ENCODE results near the gene FASN. TPM values are rescaled to one million over a fixed set of nuclear protein-coding genes. Genes with fewer than 3 reads are reported as not detected.
A peak's percentile ranks its signal among the peaks of the same experiment; 100 is the strongest.

The FASN gene
- total RNA-seq, 4 donors from 2014 or later, result 141 to 424 (median 233) TPM

DNA sequence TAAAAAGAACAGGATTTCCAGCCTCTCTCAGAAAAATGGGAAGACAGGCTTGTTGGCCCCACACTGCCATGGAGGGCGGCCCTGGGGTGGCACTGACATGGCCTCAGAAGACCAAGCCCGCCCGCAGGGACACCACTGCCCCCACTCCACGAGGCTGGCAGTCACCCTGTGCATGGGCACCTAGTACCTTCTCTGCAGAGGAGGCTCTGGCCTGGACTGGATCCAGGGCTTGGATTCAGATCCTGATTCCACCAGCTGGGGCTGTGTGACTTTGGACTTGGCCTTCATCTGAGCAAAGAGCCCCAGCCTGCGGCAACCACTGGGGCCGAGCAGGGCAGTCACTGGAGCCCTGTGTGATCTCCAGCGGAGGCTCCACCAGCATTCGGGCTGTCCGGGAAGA, 16.8 kb upstream of the FASN start:
- DNase-seq (ENCODE audit: low spot score in 2 of 2), result peak in 1 of 2 donors; percentile 72
- WGBS, 2 donors, result 87 to 90% methylated on average over 9 of the region's 9 CpGs
- TF ChIP-seq POLR2A (IDR thresholded peaks at IDR 0.05) (no peak), CTCF (IDR thresholded peaks at IDR 0.05) (no peak)
- intact Hi-C loops (cut with DNase I; ENCODE audit: low total_unique reads), result no loop called here
- no peak overlapping the region for H3K4me3 ChIP-seq (ENCODE audit: low read depth, poor library complexity, severe bottlenecking)

DNA sequence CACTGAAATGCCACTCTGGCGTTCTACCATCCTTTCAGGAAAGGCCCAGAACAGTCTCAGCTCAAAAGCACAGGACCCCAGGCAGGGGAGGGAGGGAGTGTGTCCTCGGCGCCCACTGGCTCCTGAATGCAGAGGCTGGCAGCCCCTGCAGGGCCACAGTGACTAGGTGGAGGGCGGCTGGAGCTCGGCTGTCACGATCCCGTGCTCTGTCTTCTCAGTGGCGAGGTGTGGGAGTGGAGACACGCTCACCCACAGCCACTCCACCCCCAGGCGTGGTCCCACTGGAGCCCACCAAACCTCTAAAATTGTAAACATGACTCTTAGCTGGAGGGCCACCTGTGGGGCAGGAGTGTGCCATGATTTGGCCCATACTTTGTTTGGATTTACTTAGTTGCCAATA, 16.4 kb upstream of the FASN start:
- H3K4me3 ChIP-seq (ENCODE audit: low read depth, poor library complexity, severe bottlenecking), result no peak overlapping the region
- no peak for DNase-seq (ENCODE audit: low spot score in 2 of 2)
- intact Hi-C loops (cut with DNase I; ENCODE audit: low total_unique reads), result no loop called here
- TF ChIP-seq POLR2A (IDR thresholded peaks at IDR 0.05), result no peak
- no peak for TF ChIP-seq CTCF (IDR thresholded peaks at IDR 0.05)
- WGBS, 2 donors, result 95 to 96% methylated on average over 10 of the region's 10 CpGs

- no peak overlapping the region for H3K4me3 ChIP-seq (ENCODE audit: low read depth, poor library complexity, severe bottlenecking)
- 91 to 95% methylated on average over 13 of the region's 13 CpGs for WGBS, 2 donors
- TF ChIP-seq CTCF (IDR thresholded peaks at IDR 0.05), result no peak
- TF ChIP-seq POLR2A (IDR thresholded peaks at IDR 0.05), result no peak
- intact Hi-C loops (cut with DNase I; ENCODE audit: low total_unique reads), result no loop called here
- no peak for DNase-seq (ENCODE audit: low spot score in 2 of 2)
Measured at GRCh38 chr17:82113941-82114340, 15.9 kb upstream of the FASN start.

DNA sequence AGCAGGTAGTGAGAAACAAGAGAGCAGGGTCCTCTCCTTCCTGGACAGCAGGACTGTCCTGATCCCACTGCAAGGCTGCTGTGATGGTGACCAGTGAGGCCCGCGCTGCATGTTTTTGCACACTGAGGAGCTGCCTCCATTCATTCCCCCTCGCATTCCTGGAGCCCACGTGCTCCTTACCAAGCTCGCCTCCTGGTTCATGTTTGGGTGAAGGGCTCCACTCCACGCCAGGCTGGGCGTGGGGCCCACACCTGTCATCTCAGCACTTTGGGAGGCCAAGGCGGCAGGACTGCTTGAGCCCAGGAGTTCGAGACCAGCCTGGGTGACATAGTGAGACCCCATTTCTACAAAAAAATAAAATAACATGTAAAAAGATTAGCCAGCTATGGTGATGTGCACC, 15.4 kb upstream of the FASN start:
- H3K4me3 ChIP-seq (ENCODE audit: low read depth, poor library complexity, severe bottlenecking), result no peak overlapping the region
- WGBS, 2 donors, result 91 to 96% methylated on average over 7 to 9 of the region's 9 CpGs
- intact Hi-C loops (cut with DNase I; ENCODE audit: low total_unique reads), result no loop called here
- TF ChIP-seq POLR2A (IDR thresholded peaks at IDR 0.05), result no peak
- no peak for TF ChIP-seq CTCF (IDR thresholded peaks at IDR 0.05)
- DNase-seq (ENCODE audit: low spot score in 2 of 2), result no peak

DNA sequence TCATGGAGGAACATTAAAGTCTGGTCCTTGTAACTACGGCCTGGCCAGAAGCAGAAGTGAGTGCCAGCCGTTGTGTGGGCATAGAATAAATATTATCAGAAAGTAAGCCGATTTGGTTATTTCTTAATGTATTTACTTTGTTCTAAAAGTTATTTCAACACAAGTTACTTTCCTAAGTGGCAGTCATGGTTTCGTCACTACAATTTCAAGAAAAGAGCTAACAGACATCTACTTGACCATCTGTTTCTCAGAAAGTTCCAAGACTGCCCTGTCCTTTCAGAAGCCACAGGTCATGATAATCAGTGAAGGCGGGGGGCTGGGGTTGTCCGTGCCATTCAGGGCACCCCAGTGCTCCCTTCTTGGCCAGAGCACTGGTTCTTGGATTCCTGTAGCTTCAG, 14.9 kb upstream of the FASN start:
- no peak for TF ChIP-seq CTCF (IDR thresholded peaks at IDR 0.05)
- no peak for TF ChIP-seq POLR2A (IDR thresholded peaks at IDR 0.05)
- DNase-seq (ENCODE audit: low spot score in 2 of 2), result no peak
- no peak overlapping the region for H3K4me3 ChIP-seq (ENCODE audit: low read depth, poor library complexity, severe bottlenecking)
- intact Hi-C loops (cut with DNase I; ENCODE audit: low total_unique reads), result no loop called here
- 90 to 94% methylated on average over 6 of the region's 6 CpGs for WGBS, 2 donors

- DNase-seq (ENCODE audit: low spot score in 2 of 2), result no peak
- intact Hi-C loops (cut with DNase I; ENCODE audit: low total_unique reads), result no loop called here
- TF ChIP-seq POLR2A (IDR thresholded peaks at IDR 0.05), result no peak
- TF ChIP-seq CTCF (IDR thresholded peaks at IDR 0.05), result no peak
- WGBS, 2 donors, result 90 to 92% methylated on average over 18 of the region's 18 CpGs
- H3K4me3 ChIP-seq (ENCODE audit: low read depth, poor library complexity, severe bottlenecking), result no peak overlapping the region
Measured at GRCh38 chr17:82112181-82112913, 14.3 kb upstream of the FASN start.
